GM21576 (cell line): ENCODE results near the gene CTDP1.

Source experiments
- ATAC-seq: cut with Tn5 transposase; IDR thresholded peaks from one replicate; pipeline ENCODE4 v1.9.1; 2021; ENCODE audit warnings: mild to moderate bottlenecking, moderate library complexity; ENCODE audit not compliant: unreplicated experiment

The CTDP1 gene

GRCh38 chr18:79790996-79791972, 111.7 kb downstream of the CTDP1 start:
- no peak for ATAC-seq

- ATAC-seq, result no peak
Measured at GRCh38 chr18:79792096-79792987, 112.7 kb downstream of the CTDP1 start.

GRCh38 chr18:79792988-79793355, 113.4 kb downstream of the CTDP1 start:
- ATAC-seq, result no peak

- ATAC-seq, result no peak
Measured at GRCh38 chr18:79794846-79795245, 115.2 kb downstream of the CTDP1 start.

- no peak for ATAC-seq
Measured at GRCh38 chr18:79795446-79795845, 115.8 kb downstream of the CTDP1 start.

- no peak for ATAC-seq
Measured at GRCh38 chr18:79796016-79796415, 116.4 kb downstream of the CTDP1 start.

GRCh38 chr18:79796531-79797405, 117.2 kb downstream of the CTDP1 start:
- no peak for ATAC-seq

- ATAC-seq, result no peak
Measured at GRCh38 chr18:79797518-79798345, 118.1 kb downstream of the CTDP1 start, which contains the start of gene KCNG2. Gene KCNG2, plus strand, starts transcription at chr18:79797938. Its CDS starts 65,730 bp downstream, at chr18:79863668.

GRCh38 chr18:79798346-79798998, 118.9 kb downstream of the CTDP1 start:
- no peak for ATAC-seq

GRCh38 chr18:79798999-79799370, 119.4 kb downstream of the CTDP1 start:
- ATAC-seq, result no peak

- no peak for ATAC-seq
Measured at GRCh38 chr18:79799619-79800370, 120.2 kb downstream of the CTDP1 start.

- ATAC-seq, result no peak
Measured at GRCh38 chr18:79800371-79801180, 121.0 kb downstream of the CTDP1 start.

- no peak for ATAC-seq
Measured at GRCh38 chr18:79801217-79801616, 121.6 kb downstream of the CTDP1 start.

- ATAC-seq, result no peak
Measured at GRCh38 chr18:79801641-79802040, 122.0 kb downstream of the CTDP1 start.

- no peak for ATAC-seq
Measured at GRCh38 chr18:79802298-79802697, 122.7 kb downstream of the CTDP1 start.

GRCh38 chr18:79803611-79804051, 124.0 kb downstream of the CTDP1 start:
- no peak for ATAC-seq
